ENCODE results near the gene THAP3.

- TF ChIP-seq, protein P1, sequence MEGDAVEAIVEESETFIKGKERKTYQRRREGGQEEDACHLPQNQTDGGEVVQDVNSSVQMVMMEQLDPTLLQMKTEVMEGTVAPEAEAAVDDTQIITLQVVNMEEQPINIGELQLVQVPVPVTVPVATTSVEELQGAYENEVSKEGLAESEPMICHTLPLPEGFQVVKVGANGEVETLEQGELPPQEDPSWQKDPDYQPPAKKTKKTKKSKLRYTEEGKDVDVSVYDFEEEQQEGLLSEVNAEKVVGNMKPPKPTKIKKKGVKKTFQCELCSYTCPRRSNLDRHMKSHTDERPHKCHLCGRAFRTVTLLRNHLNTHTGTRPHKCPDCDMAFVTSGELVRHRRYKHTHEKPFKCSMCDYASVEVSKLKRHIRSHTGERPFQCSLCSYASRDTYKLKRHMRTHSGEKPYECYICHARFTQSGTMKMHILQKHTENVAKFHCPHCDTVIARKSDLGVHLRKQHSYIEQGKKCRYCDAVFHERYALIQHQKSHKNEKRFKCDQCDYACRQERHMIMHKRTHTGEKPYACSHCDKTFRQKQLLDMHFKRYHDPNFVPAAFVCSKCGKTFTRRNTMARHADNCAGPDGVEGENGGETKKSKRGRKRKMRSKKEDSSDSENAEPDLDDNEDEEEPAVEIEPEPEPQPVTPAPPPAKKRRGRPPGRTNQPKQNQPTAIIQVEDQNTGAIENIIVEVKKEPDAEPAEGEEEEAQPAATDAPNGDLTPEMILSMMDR (IDR thresholded peaks at IDR 0.05) = no peak
- TF ChIP-seq EZH2 (IDR thresholded peaks at IDR 0.05; ENCODE audit: borderline replicate concordance, insufficient read depth, low read depth, low read length, poor library complexity, severe bottlenecking) = no peak
Measured at GRCh38 chr1:6602669-6603237, 21.9 kb upstream of the THAP3 start, which contains the start of gene KLHL21.
